D341Med (cell line): ENCODE measurements around the gene CTSK.

Experiments used
- DNase-seq: peaks from one replicate; pipeline ENCODE4 v3.0.0; 2012; ENCODE audit warnings: low spot score

The CTSK gene

GRCh38 chr1:150760013-150760412 lies 48.0 kb downstream of the CTSK start:
- no peak for DNase-seq

GRCh38 chr1:150753416-150753815 lies 54.6 kb downstream of the CTSK start:
- DNase-seq: no peak

DNA sequence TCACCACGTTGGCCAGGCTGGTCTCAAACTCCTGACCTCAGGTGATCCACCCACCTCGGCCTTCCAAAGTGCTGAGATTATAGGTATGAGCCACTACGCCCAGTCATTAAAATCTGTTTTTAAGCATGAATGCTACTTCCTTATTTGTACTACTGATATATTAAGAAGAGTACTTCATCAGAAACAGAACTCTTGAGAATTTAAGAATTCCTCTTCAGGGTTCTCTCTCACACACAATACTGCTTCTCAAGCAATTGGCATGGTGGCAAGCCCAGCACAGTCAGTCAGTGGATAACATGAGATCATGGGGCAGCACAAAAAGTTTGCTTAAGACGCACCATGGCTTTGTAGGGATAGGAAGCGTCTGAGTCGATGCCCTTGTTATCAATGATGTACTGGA lies 56.6 kb downstream of the CTSK start:
- DNase-seq: no peak

GRCh38 chr1:150749720-150750311 lies 58.2 kb downstream of the CTSK start:
- DNase-seq: no peak

GRCh38 chr1:150748878-150749719 lies 59.0 kb downstream of the CTSK start:
- DNase-seq: no peak
